ENCODE measurements around the gene TLNRD1.

The TLNRD1 gene

GRCh38 chr15:81054236-81054635 is 53.5 kb downstream of the TLNRD1 start:
- POLR2A ChIA-PET (ENCODE audit: low non-redundant PET) = no interaction called here
- no peak for DNase-seq (ENCODE audit: low spot score)
- CTCF ChIA-PET = no interaction called here
- TF ChIP-seq CTCF (conservative IDR thresholded peaks at IDR 0.05; ENCODE audit: low read depth) = no peak
- H3K27ac ChIP-seq = no peak overlapping the region

All from RWPE1 (cell line).